Neural progenitor cell (in vitro differentiated cells): ENCODE measurements around the gene FHDC1.

Source experiments
- CTCF ChIP-seq: fragments of 200-600 bp; sonication (generic); IDR thresholded peaks from 2 replicates; pipeline ENCODE4 v1.5.1; 2017; ENCODE audit warnings: antibody characterized with exemption, mild to moderate bottlenecking
- EZH2phosphoT487 ChIP-seq: fragments of 200-600 bp; sonication (generic); IDR thresholded peaks from 2 replicates; pipeline ENCODE4 v1.6.1; 2017; ENCODE audit warnings: antibody characterized with exemption

GRCh38 chr4:152903658-152904057 lies 32.5 kb upstream of the FHDC1 start:
- no peak for TF ChIP-seq CTCF
- no peak for TF ChIP-seq EZH2phosphoT487
